Measurements from ENCODE around the gene MACROD1. TPM values are rescaled to one million over a fixed set of nuclear protein-coding genes. Genes with fewer than 3 reads are reported as not detected.

Gene MACROD1
- total RNA-seq, 1 donor from 2014 or later, result 4.1 TPM

DNA sequence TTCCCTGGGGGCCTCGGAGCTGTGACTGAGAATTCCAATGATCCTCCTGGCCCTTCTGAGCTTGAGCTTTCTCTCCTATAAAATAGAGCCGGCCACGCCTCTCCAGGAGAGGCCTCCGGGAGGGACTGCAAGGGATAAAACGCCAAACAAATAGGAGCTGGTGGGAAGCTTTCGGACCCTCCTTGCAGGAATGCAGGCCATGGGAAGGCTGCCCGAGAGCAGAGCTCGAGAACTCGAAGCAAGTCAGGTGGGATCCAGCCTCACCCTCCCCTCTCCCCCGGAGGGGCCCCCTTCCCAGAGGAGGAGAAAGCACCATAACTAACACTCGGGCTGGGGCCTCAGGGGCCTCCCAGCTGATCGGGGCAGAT lies 95.6 kb downstream of the MACROD1 start:
- Mint-ChIP-seq H3K36me3 (ENCODE audit: low read depth, unreplicated experiment) (no peaks in the 10 kb centered on the region), H3K4me3 (ENCODE audit: unreplicated experiment) (no peak overlapping the region), H3K27me3 (ENCODE audit: unreplicated experiment) (peaks cover 10% of the 10 kb centered on the region), H3K27ac (ENCODE audit: unreplicated experiment) (no peak overlapping the region), H3K4me1 (ENCODE audit: unreplicated experiment) (no peaks in the 10 kb centered on the region), H3K9me3 (ENCODE audit: unreplicated experiment) (no peaks in the 10 kb centered on the region)
- TF ChIP-seq, protein P1, sequence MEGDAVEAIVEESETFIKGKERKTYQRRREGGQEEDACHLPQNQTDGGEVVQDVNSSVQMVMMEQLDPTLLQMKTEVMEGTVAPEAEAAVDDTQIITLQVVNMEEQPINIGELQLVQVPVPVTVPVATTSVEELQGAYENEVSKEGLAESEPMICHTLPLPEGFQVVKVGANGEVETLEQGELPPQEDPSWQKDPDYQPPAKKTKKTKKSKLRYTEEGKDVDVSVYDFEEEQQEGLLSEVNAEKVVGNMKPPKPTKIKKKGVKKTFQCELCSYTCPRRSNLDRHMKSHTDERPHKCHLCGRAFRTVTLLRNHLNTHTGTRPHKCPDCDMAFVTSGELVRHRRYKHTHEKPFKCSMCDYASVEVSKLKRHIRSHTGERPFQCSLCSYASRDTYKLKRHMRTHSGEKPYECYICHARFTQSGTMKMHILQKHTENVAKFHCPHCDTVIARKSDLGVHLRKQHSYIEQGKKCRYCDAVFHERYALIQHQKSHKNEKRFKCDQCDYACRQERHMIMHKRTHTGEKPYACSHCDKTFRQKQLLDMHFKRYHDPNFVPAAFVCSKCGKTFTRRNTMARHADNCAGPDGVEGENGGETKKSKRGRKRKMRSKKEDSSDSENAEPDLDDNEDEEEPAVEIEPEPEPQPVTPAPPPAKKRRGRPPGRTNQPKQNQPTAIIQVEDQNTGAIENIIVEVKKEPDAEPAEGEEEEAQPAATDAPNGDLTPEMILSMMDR (IDR thresholded peaks at IDR 0.05; ENCODE audit: unreplicated experiment), result no peak
- no peak for DNase-seq (ENCODE audit: low spot score)

DNA sequence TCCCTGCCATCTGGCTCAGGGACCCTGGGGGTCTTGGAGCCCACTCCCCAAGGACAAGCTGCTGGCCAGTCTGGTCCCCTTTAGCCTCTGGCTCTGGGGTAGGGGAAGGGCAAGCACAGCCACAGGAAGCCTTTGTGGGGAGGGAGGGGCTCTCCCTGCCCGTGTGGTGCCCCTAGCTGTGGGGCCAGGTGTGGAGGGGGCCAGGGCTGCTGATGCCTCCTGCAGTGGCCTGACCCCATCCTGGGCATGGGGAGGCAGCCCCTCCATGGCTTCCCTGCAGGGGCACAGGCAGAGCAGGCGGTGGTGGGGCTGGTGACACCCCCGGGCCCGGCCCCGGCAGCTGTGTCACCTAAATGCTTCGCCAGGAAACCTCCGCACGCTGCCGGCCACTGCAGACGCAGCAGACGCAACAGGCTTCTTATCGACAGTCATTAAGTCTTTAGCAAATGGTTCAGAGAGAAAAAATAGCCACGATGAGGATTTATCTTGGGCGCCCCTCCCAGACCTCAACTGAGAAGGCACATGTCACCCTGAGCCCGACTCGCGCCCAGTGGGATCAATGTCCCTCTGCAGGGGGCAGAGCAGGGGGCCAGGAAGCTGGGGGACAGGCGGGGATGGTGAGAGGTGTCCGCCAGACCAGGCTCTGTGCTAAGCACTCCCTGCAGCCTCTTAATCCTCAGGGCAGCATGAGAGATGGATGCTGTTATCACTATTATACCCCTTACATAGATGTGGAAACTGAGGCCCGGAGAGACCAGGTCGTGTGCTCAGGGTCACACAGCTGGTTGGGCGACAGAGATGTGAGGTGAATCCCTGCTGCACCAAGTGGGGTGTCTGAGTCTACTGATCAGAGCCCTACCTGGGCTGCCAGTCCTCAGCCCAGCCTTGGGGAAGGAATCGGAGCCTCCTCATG lies 96.3 kb downstream of the MACROD1 start:
- peaks cover 12% of the 10 kb centered on the region for H3K27me3 Mint-ChIP-seq (ENCODE audit: unreplicated experiment)
- H3K4me3 Mint-ChIP-seq (ENCODE audit: unreplicated experiment), result no peak overlapping the region
- DNase-seq (ENCODE audit: low spot score), result no peak
- H3K4me1 Mint-ChIP-seq (ENCODE audit: unreplicated experiment), result no peaks in the 10 kb centered on the region
- H3K27ac Mint-ChIP-seq (ENCODE audit: unreplicated experiment), result peak overlapping the region; percentile 42
- H3K9me3 Mint-ChIP-seq (ENCODE audit: unreplicated experiment), result no peaks in the 10 kb centered on the region
- TF ChIP-seq, protein P1 (IDR thresholded peaks at IDR 0.05; ENCODE audit: unreplicated experiment), result no peak
- H3K36me3 Mint-ChIP-seq (ENCODE audit: low read depth, unreplicated experiment), result no peaks in the 10 kb centered on the region

DNA sequence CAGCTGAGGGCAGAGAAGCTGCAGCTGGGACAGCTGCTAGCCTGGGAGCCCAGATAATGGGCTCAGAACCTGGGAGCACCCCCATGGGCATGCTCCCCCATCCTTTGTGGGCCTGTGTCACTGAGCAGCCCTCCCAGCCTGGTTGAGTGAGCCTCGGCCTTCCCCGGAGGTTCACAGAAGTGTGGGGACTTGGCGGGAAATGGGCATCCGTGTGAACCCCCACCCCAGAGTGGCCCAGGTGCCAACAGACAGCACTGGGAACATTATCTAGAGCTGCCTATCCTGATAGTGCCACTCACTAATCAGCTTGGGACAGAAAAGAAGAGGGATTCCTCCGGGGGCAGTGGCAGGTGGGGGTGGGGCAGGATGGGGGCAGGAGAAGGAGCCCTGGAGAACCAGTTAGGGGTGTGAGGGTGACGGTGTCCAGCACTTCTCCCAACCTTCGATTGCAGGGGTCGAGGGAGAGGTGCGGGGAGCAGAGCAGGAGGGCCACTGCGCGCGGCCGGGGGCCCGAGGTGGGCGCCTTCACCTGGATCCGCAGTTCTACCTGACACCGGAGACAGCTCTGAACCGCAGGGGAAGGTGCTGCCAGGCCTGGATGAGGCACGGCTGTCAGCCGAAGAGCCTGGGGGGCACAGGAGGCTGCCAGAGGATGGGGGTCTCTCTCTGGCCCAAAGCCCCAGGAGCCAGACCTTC lies 97.1 kb downstream of the MACROD1 start:
- H3K27me3 Mint-ChIP-seq (ENCODE audit: unreplicated experiment), result peaks cover 10% of the 10 kb centered on the region
- no peaks in the 10 kb centered on the region for H3K36me3 Mint-ChIP-seq (ENCODE audit: low read depth, unreplicated experiment)
- H3K27ac Mint-ChIP-seq (ENCODE audit: unreplicated experiment), result no peak overlapping the region
- H3K9me3 Mint-ChIP-seq (ENCODE audit: unreplicated experiment), result no peaks in the 10 kb centered on the region
- no peaks in the 10 kb centered on the region for H3K4me1 Mint-ChIP-seq (ENCODE audit: unreplicated experiment)
- DNase-seq (ENCODE audit: low spot score), result no peak
- TF ChIP-seq, protein P1 (IDR thresholded peaks at IDR 0.05; ENCODE audit: unreplicated experiment), result no peak
- no peak overlapping the region for H3K4me3 Mint-ChIP-seq (ENCODE audit: unreplicated experiment)

DNA sequence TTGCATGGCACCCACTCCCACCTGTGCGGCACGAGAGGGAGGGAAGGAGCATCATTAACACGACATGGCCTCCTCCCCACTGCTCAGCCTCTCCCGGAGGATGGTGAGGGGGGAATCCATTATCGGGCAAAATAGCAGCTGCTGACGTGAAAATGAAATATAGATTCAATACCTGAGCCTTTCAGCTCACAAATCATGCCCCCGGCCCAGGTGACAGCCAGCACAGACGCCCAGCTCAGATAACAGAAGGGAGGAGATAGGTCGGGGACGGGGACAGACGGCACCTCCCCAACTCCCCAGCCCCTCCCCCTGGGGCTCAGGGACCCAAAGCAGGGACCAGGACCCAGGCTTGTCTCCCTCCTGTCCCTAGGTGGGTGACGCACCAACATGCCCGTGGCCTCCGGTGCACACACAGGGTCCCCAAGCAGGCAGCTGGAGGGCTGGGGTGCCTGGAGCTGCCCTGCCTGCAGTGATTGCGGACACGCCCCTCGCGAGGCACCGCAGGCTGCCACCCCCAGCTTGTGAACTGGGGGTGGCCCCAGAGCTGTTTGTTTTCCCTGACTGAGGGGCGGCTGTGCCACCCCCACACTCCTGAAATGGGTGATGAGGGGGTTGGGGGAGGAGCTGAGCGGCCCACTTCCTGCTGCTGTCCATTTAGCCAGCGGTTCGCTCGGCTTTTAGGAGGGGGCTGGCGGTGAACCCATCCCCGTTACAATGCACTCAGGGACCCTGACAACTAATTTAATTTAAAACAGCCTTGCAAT lies 98.5 kb downstream of the MACROD1 start:
- H3K4me1 Mint-ChIP-seq (ENCODE audit: unreplicated experiment), result no peaks in the 10 kb centered on the region
- DNase-seq (ENCODE audit: low spot score), result no peak
- peaks cover 15% of the 10 kb centered on the region for H3K27me3 Mint-ChIP-seq (ENCODE audit: unreplicated experiment)
- H3K9me3 Mint-ChIP-seq (ENCODE audit: unreplicated experiment), result no peaks in the 10 kb centered on the region
- H3K27ac Mint-ChIP-seq (ENCODE audit: unreplicated experiment), result no peak overlapping the region
- H3K36me3 Mint-ChIP-seq (ENCODE audit: low read depth, unreplicated experiment), result no peaks in the 10 kb centered on the region
- TF ChIP-seq, protein P1 (IDR thresholded peaks at IDR 0.05; ENCODE audit: unreplicated experiment), result no peak
- H3K4me3 Mint-ChIP-seq (ENCODE audit: unreplicated experiment), result no peak overlapping the region
